Kidney epithelial cell (primary cell): ENCODE results near the gene PPP2R5A. TPM values are rescaled to one million over a fixed set of nuclear protein-coding genes. Genes with fewer than 3 reads are reported as not detected.
"Not testable (repeated sequence)": the region's sequence is repeated elsewhere in the genome, so short reads cannot be mapped to it uniquely, and the experiment has no call there.

Source experiments
- DNase-seq: peaks from one replicate; pipeline ENCODE4 v3.0.0-alpha.2; 2010; ENCODE audit warnings: low read depth
- H3K27me3 ChIP-seq: 2 replicates; pipeline ENCODE4 v1.6.0; 2011; ENCODE audit warnings: low read length; ENCODE audit not compliant: control insufficient read depth, insufficient read depth
- H3K36me3 ChIP-seq: 2 replicates; pipeline ENCODE4 v1.5.1; 2011; ENCODE audit warnings: low read length; ENCODE audit not compliant: control insufficient read depth, insufficient read depth
- H3K4me3 ChIP-seq: 2 replicates; pipeline ENCODE4 v1.5.1; 2011; ENCODE audit warnings: low read depth, mild to moderate bottlenecking, control low read depth, low read length
- CTCF ChIP-seq: IDR thresholded peaks from 2 replicates; pipeline ENCODE4 v1.5.1; 2011; ENCODE audit warnings: mild to moderate bottlenecking, moderate library complexity, low read length, control low read depth, inconsistent platforms; ENCODE audit not compliant: insufficient read depth, poor library complexity, severe bottlenecking
- total RNA-seq: library from RNA; depleted of rRNA; stranded (reverse); fragments of >200 nt; gene quantifications from 2 replicates; pipeline ENCODE4 v1.2.3, GENCODE V29; 2015

Gene PPP2R5A
- total RNA-seq, 1 donor from 2014 or later, result 24.0 TPM

- no peak for TF ChIP-seq CTCF
Observed at GRCh38 chr1:212386029-212386428, 100.8 kb downstream of the PPP2R5A start.

GRCh38 chr1:212388985-212389716 lies 103.9 kb downstream of the PPP2R5A start:
- no peaks in the 10 kb centered on the region for H3K27me3 ChIP-seq
- no peak for DNase-seq
- no peak for TF ChIP-seq CTCF
- H3K36me3 ChIP-seq, result no peaks in the 10 kb centered on the region
- no peak overlapping the region for H3K4me3 ChIP-seq

More at GRCh38 chr1:212386029-212386428, 100.8 kb downstream of the PPP2R5A start:
- Histone ChIP-seq H3K36me3 (no peaks in the 10 kb centered on the region), H3K4me3 (no peak overlapping the region), H3K27me3 (no peaks in the 10 kb centered on the region)
- no peak for DNase-seq

GRCh38 chr1:212395678-212396437 lies 110.6 kb downstream of the PPP2R5A start:
- not testable (repeated sequence) for H3K4me3 ChIP-seq, H3K36me3 ChIP-seq, H3K27me3 ChIP-seq, DNase-seq

GRCh38 chr1:212396638-212397037 lies 111.4 kb downstream of the PPP2R5A start:
- Histone ChIP-seq H3K4me3 (no peak overlapping the region), H3K36me3 (no peaks in the 10 kb centered on the region), H3K27me3 (no peaks in the 10 kb centered on the region)
- TF ChIP-seq CTCF, result no peak
- no peak for DNase-seq

- TF ChIP-seq CTCF, result no peak
- Histone ChIP-seq H3K36me3 (no peaks in the 10 kb centered on the region), H3K4me3 (no peak overlapping the region), H3K27me3 (no peaks in the 10 kb centered on the region)
- no peak for DNase-seq
Observed at GRCh38 chr1:212397171-212397570, 112.0 kb downstream of the PPP2R5A start.

- DNase-seq, result no peak
- TF ChIP-seq CTCF, result no peak
- Histone ChIP-seq H3K27me3 (no peaks in the 10 kb centered on the region), H3K36me3 (no peaks in the 10 kb centered on the region), H3K4me3 (no peak overlapping the region)
Observed at GRCh38 chr1:212401042-212401441, 115.8 kb downstream of the PPP2R5A start.
